GM18909 (cell line): ENCODE results near the gene SLC9A5.

ENCODE experiments used
- ATAC-seq: cut with Tn5 transposase; IDR thresholded peaks from one replicate; pipeline ENCODE4 v1.9.1; 2021; ENCODE audit warnings: mild to moderate bottlenecking; ENCODE audit not compliant: unreplicated experiment, poor library complexity

Gene SLC9A5

DNA sequence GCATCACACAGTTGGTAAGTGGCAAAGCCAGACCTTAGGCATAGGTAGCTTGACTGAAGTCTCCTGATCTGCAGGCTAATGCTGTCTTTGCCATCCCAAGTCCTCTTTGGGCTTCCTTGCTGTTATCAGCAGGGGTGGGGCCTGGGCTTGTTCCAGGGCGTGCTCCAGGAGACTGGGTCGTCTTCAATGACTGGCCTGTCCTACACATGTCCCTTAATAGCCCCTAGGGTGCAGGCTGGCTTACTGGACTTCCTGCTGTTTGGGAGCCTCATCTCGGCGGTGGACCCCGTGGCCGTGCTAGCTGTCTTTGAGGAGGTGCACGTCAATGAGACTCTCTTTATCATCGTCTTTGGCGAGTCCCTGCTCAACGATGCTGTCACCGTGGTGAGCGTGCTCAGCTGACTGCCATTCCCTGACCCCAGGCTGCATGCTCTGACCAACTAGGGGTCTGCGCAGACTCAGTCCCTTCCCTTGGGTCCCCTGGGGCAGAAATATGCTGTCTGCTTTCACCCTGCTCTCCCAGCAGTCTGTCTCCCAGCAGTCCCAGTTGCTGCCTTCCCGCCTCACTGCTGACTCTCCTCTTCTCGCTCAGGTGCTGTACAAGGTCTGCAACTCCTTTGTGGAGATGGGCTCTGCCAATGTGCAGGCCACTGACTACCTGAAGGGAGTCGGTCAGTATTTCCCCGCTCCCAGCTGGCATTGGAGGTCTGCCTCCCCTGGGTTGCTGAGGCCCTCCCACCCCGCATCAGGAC lies 6.2 kb downstream of the SLC9A5 start:
- no peak for ATAC-seq

DNA sequence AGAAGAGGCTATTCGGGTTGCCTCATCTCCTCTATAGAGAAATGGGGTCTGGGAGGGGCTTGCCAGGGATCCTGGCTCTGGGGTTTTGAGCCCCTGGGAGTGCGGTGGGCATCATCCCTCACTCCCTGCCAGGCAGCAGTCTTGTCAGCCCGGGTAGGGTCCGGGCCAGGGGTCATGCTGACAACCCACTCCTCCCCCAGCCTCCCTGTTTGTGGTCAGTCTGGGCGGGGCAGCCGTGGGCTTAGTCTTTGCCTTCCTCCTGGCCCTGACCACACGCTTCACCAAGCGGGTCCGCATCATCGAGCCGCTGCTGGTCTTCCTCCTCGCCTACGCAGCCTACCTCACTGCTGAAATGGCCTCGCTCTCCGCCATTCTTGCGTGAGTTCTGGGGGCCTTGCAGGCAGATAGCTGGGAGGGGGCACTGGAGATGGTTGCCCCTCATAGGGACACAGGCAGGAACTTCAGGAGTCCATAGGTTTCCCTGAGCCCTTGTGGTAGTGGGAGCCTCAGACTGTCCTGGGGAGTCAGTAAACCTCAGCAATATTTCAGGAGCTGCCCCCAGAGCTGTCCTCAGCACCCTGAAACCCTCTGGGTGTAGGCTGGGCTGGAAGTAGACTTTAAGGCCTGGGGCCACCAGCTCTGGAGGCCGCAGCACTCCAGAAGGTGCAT lies 6.9 kb downstream of the SLC9A5 start:
- ATAC-seq, result no peak

- ATAC-seq, result no peak
Observed at GRCh38 chr16:67256701-67257230, 8.0 kb downstream of the SLC9A5 start.

DNA sequence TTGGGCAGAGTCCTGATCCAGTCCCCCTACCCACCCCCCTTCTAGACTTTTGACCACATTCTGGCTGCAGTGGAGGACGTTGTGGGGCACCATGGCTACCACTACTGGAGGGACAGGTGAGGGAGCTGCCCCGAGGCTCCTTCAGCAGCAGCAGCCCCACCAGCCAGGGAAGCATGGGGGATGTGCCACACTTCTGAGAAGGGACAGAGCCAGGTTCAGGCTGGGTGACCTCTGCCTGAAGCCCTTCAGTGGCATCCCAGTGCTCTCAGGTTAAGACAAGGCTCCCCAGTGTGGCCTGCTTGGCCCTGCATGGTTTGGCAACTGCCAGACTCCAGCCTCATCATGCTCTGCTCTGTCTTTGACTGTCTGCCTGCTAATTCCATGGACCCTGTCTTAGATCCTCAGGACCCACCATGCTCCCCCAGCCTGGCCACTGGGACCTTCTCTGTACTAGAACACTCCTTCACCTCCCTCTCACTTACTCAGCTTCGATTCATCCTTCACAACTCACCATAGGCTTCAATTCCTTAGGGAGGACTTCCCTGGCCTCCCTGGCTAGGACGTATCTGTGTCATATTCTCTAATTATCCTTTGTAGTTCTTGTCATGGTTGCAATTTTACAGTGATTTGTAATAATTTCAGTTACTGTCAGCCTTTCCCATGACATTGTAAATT lies 8.8 kb downstream of the SLC9A5 start:
- no peak for ATAC-seq

DNA sequence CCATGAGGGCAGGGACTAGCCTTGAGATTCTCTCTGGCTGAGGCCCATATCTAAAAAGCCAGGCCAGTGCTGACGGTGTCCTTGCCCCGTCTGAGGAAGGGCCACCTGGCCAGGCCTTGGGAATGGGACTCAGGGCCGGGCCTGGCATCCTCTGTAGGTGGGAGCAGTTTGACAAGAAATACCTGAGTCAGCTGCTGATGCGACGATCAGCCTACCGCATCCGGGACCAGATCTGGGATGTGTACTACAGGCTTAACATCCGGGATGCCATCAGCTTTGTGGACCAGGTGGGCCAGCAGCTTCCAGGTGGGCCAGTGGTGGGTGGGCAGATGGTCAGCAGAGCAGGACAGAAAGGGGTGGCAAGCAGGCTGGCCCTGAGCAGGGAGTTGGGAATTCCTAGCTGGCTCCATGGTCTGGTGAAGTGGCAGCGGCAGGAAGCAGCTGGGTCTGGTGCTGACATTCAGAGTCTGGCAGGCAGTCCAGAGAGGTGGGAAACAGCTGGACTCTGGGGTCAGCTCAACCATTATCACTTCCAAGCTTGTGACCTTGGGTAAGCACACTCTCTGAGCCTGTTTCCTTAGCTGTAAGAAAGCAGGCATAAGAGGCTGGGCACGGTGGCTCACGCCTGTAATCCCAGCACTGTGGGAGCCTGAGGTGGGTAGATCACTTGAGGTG lies 9.5 kb downstream of the SLC9A5 start:
- ATAC-seq, result no peak

DNA sequence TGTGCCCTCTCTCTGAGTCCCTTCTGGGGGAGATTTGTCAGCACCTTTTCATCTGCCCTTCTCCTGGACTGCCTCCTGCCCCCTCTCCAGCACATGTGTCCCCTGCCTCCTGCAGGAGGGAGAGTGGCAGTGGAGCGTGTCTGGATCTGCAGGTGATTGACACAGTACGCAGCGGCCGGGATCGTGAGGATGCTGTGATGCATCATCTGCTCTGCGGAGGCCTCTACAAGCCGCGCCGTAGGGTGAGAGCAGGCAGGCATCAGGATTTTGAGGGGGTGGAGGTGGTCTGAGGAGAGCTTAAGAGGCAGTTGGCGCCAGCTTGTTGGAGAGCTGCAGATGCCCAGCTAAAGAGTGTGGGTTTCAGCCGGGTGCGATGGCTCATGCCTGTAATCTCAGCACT lies 10.9 kb downstream of the SLC9A5 start:
- no peak for ATAC-seq

GRCh38 chr16:67260426-67261063 lies 11.8 kb downstream of the SLC9A5 start:
- ATAC-seq, result no peak

DNA sequence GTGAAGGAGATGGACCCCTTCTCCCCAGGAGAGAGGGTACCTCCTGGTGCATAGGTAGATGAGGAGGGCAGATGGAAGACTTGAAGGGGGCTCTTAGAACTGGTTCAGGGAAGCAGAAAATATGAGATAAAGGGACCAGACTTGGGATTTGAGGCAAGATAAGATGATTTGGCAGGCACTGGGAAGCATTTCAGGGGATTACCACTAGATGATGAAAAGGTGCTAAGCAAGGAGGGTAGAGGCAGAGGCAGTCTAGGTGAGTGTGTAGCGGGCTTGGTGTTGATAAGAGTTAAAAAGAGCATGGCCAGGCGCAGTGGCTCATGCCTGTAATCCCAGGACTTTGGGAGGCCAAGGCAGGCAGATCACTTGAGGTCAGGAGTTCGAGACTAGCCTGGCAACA lies 14.4 kb downstream of the SLC9A5 start:
- ATAC-seq, result no peak

- ATAC-seq, result no peak
Observed at GRCh38 chr16:67264277-67264676, 15.5 kb downstream of the SLC9A5 start.

- ATAC-seq, result no peak
Observed at GRCh38 chr16:67264866-67265265, 16.1 kb downstream of the SLC9A5 start.

DNA sequence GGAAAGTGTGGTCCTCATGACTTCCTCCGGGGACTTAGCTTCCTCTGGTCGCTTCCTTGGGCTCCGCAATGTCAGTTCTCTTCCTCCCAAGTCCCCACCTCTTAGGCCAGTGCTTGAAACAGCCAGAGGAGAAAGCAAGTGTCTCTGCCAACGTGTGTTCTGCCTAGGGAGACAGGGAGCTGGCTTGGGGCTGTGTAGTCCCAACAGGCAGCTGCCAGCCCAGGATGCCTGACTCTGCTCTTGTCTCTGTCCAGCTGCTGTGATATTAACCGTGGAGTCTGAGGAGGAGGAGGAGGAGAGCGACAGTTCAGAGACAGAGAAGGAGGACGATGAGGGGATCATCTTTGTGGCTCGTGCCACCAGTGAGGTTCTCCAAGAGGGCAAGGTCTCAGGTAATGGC lies 17.1 kb downstream of the SLC9A5 start:
- ATAC-seq, result no peak

DNA sequence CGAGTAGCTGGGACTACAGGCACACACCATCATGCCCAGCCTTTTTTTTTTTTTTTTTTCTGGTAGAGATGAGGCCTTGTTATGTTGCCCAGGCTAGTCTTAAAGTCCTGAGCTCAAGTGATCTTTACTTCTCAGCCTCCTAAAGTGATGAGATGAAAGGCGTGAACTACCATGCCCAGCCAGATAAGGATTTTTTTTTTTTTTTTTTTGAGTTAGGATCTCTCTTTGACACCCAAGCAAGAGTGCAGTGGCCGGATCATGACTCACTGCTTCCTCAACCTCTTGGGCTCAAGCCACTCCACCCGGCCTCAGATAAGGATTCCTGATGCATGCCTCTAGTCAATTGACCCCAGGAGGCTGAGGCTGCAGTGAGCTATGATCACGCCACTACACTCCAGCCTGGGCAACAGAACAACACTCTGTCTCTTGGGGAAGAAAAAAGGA lies 19.4 kb downstream of the SLC9A5 start:
- no peak for ATAC-seq

DNA sequence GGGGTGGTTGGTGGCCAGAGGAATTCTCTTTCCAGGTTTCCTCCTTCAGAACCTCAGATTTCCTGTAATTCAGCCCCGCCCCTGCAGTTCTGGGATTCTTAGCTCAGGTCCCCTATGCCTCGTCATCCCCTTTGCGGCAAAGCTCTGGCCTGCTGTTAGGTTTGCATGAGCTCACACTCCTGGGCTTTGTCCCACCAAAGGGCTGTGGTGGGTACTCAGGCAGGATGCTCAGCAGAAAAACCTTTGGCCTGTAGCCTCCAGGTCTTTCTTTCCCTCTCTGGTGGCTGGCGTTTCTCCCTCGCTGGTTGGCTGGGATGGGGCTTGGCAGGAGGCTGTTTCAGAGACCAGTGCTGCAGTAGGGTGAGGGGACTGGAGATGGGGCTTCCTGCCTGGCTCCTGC lies 21.0 kb downstream of the SLC9A5 start:
- no peak for ATAC-seq

GRCh38 chr16:67270931-67271338 lies 22.2 kb downstream of the SLC9A5 start:
- ATAC-seq, result no peak

DNA sequence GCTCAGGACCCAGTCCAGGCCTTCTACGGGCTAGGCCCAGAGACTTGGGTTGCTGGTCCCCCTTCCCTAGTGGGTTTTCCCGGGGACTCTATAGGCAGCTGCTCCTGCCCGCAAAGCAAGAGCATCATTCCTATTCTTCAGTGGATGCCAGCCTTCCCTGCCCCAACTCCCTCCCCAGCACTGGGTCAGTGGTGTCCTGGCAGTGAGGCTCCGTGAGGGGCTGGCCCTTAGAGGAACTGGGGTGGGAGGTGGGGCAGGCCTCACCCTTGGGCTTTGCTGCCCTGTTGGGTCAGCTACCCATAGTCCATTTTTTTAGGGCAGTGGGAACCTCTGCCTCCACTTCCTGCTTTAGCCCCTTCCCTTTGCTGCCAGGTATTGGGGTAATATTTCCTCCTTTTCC lies 22.7 kb downstream of the SLC9A5 start:
- no peak for ATAC-seq

DNA sequence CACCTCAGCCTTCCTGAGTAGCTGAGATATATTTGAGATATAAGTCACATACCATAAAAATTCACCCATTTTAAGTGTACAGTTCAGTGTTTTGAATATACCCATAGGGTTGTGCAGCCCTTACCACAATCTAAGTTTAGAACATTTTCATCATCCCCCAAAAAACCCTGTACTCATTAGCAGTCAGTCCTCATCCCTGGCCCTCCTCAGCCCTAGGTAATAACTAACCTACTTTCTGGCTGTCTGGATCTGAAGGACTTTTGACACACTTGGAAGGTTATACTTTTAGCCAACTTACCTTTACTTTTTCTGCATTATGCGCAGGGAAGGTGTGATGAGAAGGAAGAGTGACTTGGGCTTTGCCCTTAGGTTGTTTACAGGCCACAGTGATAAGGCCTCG lies 26.5 kb downstream of the SLC9A5 start:
- ATAC-seq, result no peak

DNA sequence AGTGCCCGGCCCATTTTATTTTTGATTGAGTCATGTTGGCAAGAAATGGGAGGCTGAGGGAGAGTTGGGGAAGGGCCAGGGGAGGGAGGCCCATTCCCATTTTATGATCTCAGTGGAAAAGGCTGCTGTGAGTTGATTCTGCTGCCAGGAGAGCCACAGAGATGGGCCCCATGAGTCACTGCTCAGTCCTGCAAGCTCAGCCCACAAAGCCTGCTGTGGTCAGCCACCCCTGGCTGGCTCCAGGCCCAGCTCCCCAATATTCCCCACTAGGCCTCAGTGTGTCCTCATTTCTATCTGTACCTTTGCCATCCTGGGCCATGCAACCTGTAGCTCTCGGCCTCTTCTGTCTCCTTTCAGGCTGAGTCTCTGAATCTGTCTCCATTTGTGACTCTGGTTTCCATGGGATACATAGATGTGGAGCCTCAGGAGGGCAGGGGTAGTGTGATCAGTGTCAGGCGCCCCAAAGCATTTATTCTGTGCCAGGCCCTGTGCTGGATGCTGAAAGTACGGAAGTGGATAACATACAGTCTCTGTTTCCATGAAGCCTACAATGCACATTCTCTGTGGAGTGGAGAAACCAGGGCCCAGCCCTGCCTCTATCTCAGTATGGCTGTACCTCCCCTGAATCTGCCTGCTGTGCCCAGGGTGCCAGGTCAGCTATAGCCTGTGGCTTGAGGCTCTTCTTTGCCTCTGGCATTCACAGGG lies 28.7 kb downstream of the SLC9A5 start:
- no peak for ATAC-seq

DNA sequence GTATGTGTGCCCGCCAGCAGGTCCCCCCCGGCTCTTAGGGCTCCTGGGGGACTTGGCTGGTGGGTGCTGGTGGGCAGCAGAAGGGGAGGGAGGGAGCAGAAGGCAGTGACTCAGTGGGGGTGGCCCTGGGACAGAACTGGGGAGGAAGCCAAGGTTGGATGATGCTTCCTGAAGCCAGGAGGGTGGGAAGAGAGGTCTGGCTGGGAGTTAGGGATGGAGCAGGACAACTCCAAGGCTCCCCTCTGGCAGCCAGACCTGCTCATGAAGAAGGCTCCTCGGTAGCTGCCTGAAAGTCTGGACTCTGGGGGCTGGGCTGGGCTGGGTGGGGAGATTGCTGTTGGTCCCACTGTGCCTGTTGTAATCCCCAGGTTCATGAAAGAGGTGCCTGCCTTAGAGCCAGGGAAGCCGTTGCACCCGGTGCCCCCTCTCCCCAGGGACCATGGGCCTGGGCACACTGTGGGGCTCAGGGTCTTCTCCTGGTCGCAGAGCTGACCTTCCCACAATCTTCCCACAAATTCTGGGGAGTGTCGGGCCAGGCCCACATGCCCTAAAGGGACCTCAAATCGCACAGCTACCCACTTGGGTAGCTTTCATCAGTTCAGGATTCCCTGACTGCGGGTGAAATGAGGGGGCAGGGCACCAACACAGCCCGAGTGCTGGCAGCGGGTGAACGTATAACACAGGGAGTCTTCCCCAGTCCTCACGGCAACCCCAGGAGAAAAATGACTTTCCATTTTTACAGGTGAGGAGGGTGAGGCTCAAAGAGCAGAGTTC lies 29.4 kb downstream of the SLC9A5 start:
- ATAC-seq, result no peak

GRCh38 chr16:67278773-67279295 lies 30.1 kb downstream of the SLC9A5 start:
- peak; percentile 43 for ATAC-seq
